Gastroesophageal sphincter (tissue), 3 donors: Measurements from ENCODE around the gene ANXA2.

ENCODE experiments used
- POLR2A ChIP-seq, 2 donors: fragments of 450-650 bp; IDR thresholded peaks; one replicate each; pipeline ENCODE4 v1.6.1; 2017; ENCODE audit warnings: antibody characterized with exemption in 2 of 2, mild to moderate bottlenecking in 2 of 2, moderate library complexity in 1 of 2
- POLR2AphosphoS5 ChIP-seq: sonication (generic); formaldehyde crosslinking; IDR thresholded peaks from one replicate; pipeline ENCODE4 v1.6.1; 2017; ENCODE audit warnings: antibody characterized with exemption
- TF ChIP-seq, protein P1 (sequence below), 4 experiments: fragments of 200-600 bp in 2 of 4; fragments of 450-650 bp in 2 of 4; sonication (generic) in 1 of 4; IDR thresholded peaks; one replicate each; pipeline ENCODE4 v1.5.1; 2017 to 2019; ENCODE audit warnings: antibody characterized with exemption in 4 of 4, mild to moderate bottlenecking in 2 of 4, moderate library complexity in 2 of 4

DNA sequence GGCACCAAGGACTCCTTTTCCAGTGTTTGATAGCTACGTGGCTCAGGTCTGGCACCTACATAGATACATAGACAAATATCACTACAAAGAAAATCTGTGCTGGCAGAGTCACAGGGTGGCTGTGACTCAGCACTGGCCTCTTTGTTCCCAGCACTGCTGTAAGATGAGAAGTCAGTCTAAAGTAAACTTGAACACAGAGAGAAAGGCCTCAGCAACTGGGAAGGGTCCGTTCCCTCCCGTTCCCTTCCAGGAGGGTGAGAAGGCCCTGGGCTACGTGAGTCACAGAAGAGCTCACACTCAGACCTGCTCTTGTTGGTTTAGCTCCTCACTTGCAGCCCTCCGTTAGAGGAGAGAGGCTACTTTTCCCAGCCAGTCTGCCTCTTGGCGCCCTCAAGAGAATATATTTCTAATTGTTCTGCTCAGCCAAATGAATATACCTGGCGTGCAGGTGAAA lies 23.1 kb downstream of the ANXA2 start:
- TF ChIP-seq POLR2A (IDR thresholded peaks at IDR 0.05) = no peak
- TF ChIP-seq, protein P1, sequence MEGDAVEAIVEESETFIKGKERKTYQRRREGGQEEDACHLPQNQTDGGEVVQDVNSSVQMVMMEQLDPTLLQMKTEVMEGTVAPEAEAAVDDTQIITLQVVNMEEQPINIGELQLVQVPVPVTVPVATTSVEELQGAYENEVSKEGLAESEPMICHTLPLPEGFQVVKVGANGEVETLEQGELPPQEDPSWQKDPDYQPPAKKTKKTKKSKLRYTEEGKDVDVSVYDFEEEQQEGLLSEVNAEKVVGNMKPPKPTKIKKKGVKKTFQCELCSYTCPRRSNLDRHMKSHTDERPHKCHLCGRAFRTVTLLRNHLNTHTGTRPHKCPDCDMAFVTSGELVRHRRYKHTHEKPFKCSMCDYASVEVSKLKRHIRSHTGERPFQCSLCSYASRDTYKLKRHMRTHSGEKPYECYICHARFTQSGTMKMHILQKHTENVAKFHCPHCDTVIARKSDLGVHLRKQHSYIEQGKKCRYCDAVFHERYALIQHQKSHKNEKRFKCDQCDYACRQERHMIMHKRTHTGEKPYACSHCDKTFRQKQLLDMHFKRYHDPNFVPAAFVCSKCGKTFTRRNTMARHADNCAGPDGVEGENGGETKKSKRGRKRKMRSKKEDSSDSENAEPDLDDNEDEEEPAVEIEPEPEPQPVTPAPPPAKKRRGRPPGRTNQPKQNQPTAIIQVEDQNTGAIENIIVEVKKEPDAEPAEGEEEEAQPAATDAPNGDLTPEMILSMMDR (IDR thresholded peaks at IDR 0.05) = no peak
- TF ChIP-seq POLR2AphosphoS5 = peak; percentile 63
